Chondrocyte (in vitro differentiated cells): ENCODE results near the gene PLEKHA6. TPM values are rescaled to one million over a fixed set of nuclear protein-coding genes. Genes with fewer than 3 reads are reported as not detected.

Experiments used
- DNase-seq: peaks from one replicate; pipeline ENCODE4 v3.0.0; 2021; ENCODE audit warnings: mixed read lengths, low spot score
- H3K27ac Mint-ChIP-seq: one replicate; pipeline ENCODE4 v1.8.0; 2021; ENCODE audit warnings: mild to moderate bottlenecking, moderate library complexity, mixed read lengths; ENCODE audit not compliant: unreplicated experiment
- H3K27me3 Mint-ChIP-seq: 2 replicates; pipeline ENCODE4 v1.8.0; 2021; ENCODE audit warnings: low read depth, mixed read lengths
- H3K36me3 Mint-ChIP-seq: 2 replicates; pipeline ENCODE4 v1.8.0; 2021; ENCODE audit warnings: low read depth, mixed read lengths
- H3K4me1 Mint-ChIP-seq: 2 replicates; pipeline ENCODE4 v1.8.0; 2021; ENCODE audit warnings: low read depth, mild to moderate bottlenecking, mixed read lengths
- H3K4me3 Mint-ChIP-seq: one replicate; pipeline ENCODE4 v1.8.0; 2021; ENCODE audit warnings: mild to moderate bottlenecking, moderate library complexity, mixed read lengths; ENCODE audit not compliant: unreplicated experiment
- H3K9me3 Mint-ChIP-seq: 2 replicates; pipeline ENCODE4 v1.8.0; 2021; ENCODE audit warnings: low read depth, mixed read lengths
- CTCF ChIP-seq: fragments of 200-600 bp; sonication (generic); IDR thresholded peaks from 2 replicates; pipeline ENCODE4 v1.5.0; 2021; ENCODE audit warnings: antibody characterized with exemption, mild to moderate bottlenecking, moderate library complexity
- total RNA-seq: library from RNA; stranded (reverse); gene quantifications from 3 replicates; pipeline ENCODE4 v1.2.1, GENCODE V29; 2021

Gene PLEKHA6
- total RNA-seq, 1 donor from 2014 or later: 0.15 TPM

DNA sequence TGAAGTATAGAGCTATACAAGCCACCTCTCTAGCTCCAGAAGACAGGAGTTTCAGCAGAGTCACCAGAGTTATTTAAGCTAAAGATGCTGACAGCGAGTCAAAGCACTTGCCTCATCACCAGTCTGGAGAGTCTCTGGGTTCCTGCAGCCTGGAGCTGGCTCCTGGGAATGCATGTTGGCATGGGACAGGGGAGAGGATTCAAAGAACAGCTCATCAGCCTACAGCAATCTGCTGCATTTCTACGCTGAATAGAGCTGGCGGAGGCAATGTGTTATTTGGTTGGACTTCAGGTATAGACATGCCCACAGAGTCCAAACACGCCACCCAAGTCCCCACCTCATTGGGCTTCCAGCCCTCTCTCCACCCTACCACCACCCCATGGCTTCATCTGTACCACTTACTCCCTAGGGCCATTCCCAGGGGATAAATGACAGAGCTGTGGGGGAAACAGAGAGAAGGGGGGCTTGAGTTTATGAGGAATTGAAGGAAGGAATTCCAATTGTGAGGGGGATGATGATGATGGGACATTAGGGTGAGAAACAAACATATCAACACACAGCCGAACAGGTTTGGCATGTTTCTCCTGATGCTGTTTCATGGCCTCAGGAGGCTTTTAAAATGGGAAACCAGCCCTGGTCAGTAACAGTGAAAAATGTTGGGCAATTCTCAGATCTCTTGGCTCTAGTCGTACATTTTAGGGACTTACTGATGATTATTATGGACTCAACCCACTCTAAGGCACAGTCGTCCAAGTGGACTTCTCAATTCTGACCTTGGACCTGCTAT is 58.4 kb downstream of the PLEKHA6 start:
- Mint-ChIP-seq H3K4me3 (no peak overlapping the region), H3K36me3 (no peaks in the 10 kb centered on the region), H3K4me1 (peaks cover 12% of the 10 kb centered on the region), H3K9me3 (no peaks in the 10 kb centered on the region), H3K27me3 (peaks cover 26% of the 10 kb centered on the region), H3K27ac (no peak overlapping the region)
- DNase-seq: no peak
- no peak for TF ChIP-seq CTCF

DNA sequence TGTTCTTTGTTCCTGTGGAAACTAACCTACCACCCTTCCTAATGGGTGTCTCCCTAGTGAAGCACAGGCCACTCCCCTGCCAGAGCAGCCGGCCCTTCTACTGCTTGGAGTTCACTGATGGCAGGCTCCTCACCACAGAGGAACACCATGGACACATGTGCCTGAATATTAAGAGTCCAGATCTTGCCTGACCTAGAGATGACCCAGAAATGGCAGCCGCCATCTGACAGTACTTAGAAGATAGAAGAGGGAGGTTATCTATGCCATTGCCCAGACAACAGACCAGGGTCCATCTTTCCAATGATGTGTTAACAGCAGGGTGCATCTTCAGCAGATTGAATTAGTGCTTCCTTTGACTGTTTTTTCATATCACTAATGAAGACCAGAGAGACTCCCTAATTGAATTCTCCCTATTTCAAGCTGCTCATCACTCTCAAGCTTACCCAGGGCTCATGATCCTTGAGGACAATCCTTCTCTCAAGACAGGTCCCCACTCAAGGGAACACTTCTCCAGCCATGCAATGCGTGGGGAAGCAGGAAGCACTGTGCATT is 59.8 kb downstream of the PLEKHA6 start:
- Mint-ChIP-seq H3K36me3 (no peaks in the 10 kb centered on the region), H3K27ac (no peak overlapping the region)

DNA sequence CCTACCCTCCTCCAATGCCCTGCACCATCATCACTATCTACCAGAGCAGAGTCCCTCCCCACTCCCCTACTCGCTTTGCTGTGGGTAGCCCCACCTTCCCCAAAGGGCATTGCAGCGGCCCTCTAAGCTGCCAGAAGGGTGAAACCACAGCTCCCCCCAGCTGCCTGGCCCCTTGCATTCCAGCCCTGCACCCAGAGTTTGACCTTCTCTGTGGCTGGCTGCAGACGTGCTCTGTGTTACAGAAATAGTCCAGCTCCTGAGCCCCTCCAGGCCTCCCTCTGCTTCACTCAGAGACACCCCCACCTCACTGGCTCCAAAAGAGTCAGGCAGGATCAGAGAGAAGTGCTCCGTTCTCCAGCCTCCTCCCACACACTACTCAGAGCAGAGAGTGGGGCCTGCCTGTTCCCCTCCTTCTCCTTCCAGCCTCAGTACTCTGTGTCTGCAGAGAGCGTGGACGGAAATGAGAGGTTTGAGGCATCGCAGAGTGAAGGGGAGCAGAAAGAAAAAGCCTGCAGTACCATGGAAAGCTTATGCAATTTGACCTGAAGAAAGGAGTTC is 63.2 kb downstream of the PLEKHA6 start:
- Mint-ChIP-seq H3K9me3 (no peaks in the 10 kb centered on the region), H3K27ac (peak overlapping the region; percentile 15), H3K4me1 (peaks cover 45% of the 10 kb centered on the region), H3K4me3 (no peak overlapping the region), H3K27me3 (peaks cover 17% of the 10 kb centered on the region), H3K36me3 (no peaks in the 10 kb centered on the region)
- TF ChIP-seq CTCF: no peak
- no peak for DNase-seq

More for the DNA sequence above, 59.8 kb downstream of the PLEKHA6 start:
- TF ChIP-seq CTCF: no peak
- no peaks in the 10 kb centered on the region for H3K9me3 Mint-ChIP-seq
- H3K4me1 Mint-ChIP-seq: peaks cover 23% of the 10 kb centered on the region
- DNase-seq: no peak
- H3K27me3 Mint-ChIP-seq: peaks cover 19% of the 10 kb centered on the region
- H3K4me3 Mint-ChIP-seq: no peak overlapping the region

- peaks cover 45% of the 10 kb centered on the region for H3K4me1 Mint-ChIP-seq
- H3K4me3 Mint-ChIP-seq: no peak overlapping the region
Observed at GRCh38 chr1:204295671-204296070, 64.1 kb downstream of the PLEKHA6 start.

More at GRCh38 chr1:204295671-204296070, 64.1 kb downstream of the PLEKHA6 start:
- H3K36me3 Mint-ChIP-seq: no peaks in the 10 kb centered on the region
- no peak for DNase-seq
- peaks cover 12% of the 10 kb centered on the region for H3K27me3 Mint-ChIP-seq
- no peak for TF ChIP-seq CTCF
- H3K9me3 Mint-ChIP-seq: no peaks in the 10 kb centered on the region
- no peak overlapping the region for H3K27ac Mint-ChIP-seq
